Uterine smooth muscle cell (primary cell): ENCODE results near the gene ZBTB8B. TPM values are rescaled to one million over a fixed set of nuclear protein-coding genes. Genes with fewer than 3 reads are reported as not detected.

ENCODE experiments used
- total RNA-seq: library from RNA; depleted of rRNA; stranded (reverse); fragments of >200 nt; gene quantifications from 2 replicates; pipeline ENCODE4 v1.2.3, GENCODE V29; 2014

The ZBTB8B gene
- total RNA-seq = under 0.01 TPM in 1 of 2 replicates, not detected in the other

GRCh38 chr1:32464716-32465577 lies at the start of gene ZBTB8B:
Gene ZBTB8B (plus strand): TSS chr1:32465072. CDS start chr1:32470625, 5,553 bp downstream.

Other genes with a start within 250 kb of the ZBTB8B start
- gene TMEM234, start 242.7 kb upstream of the ZBTB8B start, total RNA-seq = 16.8 and 20.5 TPM in 2 replicates
- gene EIF3I, start 242.7 kb upstream of the ZBTB8B start, total RNA-seq = 350 and 441 TPM in 2 replicates
- 0.44 and 0.50 TPM in 2 replicates for gene FAM167B, start 217.8 kb upstream of the ZBTB8B start, total RNA-seq
- gene LCK, start 213.8 kb upstream of the ZBTB8B start, total RNA-seq = not detected in 2 replicates
- 68.2 and 88.9 TPM in 2 replicates for gene HDAC1, start 173.0 kb upstream of the ZBTB8B start, total RNA-seq
- 10.5 and 18.9 TPM in 2 replicates for gene MARCKSL1, start 128.8 kb upstream of the ZBTB8B start, total RNA-seq
- gene FAM229A, start 102.6 kb upstream of the ZBTB8B start, total RNA-seq = 0.77 and 1.00 TPM in 2 replicates
- 0.33 and 5.1 TPM in 2 replicates for gene TSSK3, start 102.5 kb upstream of the ZBTB8B start, total RNA-seq
- 59.7 and 59.9 TPM in 2 replicates for gene BSDC1, start 70.6 kb upstream of the ZBTB8B start, total RNA-seq
- gene ZBTB8A, start 74.4 kb downstream of the ZBTB8B start, total RNA-seq = 6.8 and 9.1 TPM in 2 replicates
- gene ZBTB8OS, start 185.5 kb downstream of the ZBTB8B start, total RNA-seq = 29.8 and 31.7 TPM in 2 replicates
- gene RBBP4, start 186.1 kb downstream of the ZBTB8B start, total RNA-seq = 104 and 105 TPM in 2 replicates
- gene SYNC, start 237.7 kb downstream of the ZBTB8B start, total RNA-seq = 44.3 and 74.7 TPM in 2 replicates